ENCODE results near the gene MPHOSPH9.

DNA sequence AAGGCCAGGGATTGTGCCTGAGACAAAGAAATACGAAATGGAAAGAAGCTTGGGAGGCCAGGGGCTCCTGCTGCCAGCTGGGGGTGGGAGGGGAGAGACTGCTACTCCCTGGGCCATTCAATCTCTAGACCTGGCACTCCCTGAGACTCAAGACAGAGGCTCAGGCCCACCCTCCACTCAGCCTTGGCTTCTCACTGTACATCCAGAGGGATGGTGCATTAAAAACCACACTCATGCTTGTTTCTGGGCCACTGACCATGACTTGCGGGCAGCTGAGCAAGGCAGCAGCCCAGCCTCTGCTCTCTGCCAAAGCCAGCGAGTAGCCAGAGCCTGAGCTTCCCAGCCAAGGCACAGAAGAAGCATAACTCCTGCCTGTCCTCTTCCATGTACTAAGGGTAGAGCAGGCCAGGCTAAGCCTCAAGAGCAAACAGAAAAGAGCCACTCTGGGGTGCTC, 123.6 kb downstream of the MPHOSPH9 start:
- TF ChIP-seq POLR2A (IDR thresholded peaks at IDR 0.05) (no peak), EP300 (IDR thresholded peaks at IDR 0.05) (no peak)

Data from sigmoid colon (tissue), 4 donors.